ENCODE results near the gene TPPP2. TPM values are rescaled to one million over a fixed set of nuclear protein-coding genes. Genes with fewer than 3 reads are reported as not detected.

TPPP2 gene
- total RNA-seq, 2 experiments from 2014 or later: not detected

DNA sequence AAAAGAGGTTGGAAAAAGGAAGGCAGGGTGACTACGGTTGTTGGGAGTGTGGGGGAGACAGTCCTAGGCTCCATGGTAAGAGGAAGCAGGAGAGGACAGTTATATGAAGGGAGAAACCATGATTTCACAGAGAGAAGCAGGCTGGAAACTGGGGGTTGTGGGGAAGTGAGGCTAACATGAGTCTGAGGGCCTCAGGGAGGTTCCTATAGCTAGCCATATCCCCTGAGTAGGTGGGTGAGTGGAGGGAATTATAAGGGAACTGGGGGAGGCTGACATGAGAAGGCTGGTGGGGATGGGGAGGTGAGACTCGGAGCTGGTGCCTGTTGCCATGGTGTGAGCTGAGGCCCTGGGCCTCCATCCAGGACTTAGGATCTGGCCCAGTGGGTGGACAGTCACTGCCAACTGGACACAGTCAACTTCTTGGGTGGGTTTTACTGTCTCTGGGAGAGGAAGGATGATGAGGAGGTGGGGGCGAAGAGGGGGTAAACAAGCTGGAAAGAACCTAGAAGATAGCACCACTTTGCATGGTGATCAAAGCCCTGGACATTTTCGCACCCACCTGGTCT lies 3.2 kb downstream of the TPPP2 start:
- POLR2A ChIA-PET: interaction anchor here (0.6 kb wide), 1 partner anchor 38 kb away, joined by 3 read pairs; no protein-coding TSS in a partner anchor
- DNase-seq (ENCODE audit: low spot score): no peak
- Histone ChIP-seq H3K4me1 (ENCODE audit: insufficient read depth, low read length, poor library complexity, severe bottlenecking) (no peaks in the 10 kb centered on the region), H3K27ac (ENCODE audit: low read depth, low read length, poor library complexity, severe bottlenecking) (no peak overlapping the region), H3K9me3 (ENCODE audit: low read length) (no peaks in the 10 kb centered on the region), H3K36me3 (ENCODE audit: insufficient read depth, low read length) (no peaks in the 10 kb centered on the region), H3K4me3 (ENCODE audit: low read depth, low read length, poor library complexity, severe bottlenecking) (no peak overlapping the region), H2AFZ (ENCODE audit: low read length) (no peak overlapping the region), H3K79me2 (ENCODE audit: insufficient read depth, low read depth, low read length) (no peaks in the 10 kb centered on the region), H3K4me2 (ENCODE audit: low read length) (no peak overlapping the region), H4K20me1 (ENCODE audit: insufficient read depth, low read length) (no peaks in the 10 kb centered on the region), H3K9me2 (ENCODE audit: insufficient read depth, low read length) (no peaks in the 10 kb centered on the region)
- TF ChIP-seq EZH2phosphoT487 (IDR thresholded peaks at IDR 0.05; ENCODE audit: borderline replicate concordance, low read depth, low read length): no peak
- TF ChIP-seq, protein P1, sequence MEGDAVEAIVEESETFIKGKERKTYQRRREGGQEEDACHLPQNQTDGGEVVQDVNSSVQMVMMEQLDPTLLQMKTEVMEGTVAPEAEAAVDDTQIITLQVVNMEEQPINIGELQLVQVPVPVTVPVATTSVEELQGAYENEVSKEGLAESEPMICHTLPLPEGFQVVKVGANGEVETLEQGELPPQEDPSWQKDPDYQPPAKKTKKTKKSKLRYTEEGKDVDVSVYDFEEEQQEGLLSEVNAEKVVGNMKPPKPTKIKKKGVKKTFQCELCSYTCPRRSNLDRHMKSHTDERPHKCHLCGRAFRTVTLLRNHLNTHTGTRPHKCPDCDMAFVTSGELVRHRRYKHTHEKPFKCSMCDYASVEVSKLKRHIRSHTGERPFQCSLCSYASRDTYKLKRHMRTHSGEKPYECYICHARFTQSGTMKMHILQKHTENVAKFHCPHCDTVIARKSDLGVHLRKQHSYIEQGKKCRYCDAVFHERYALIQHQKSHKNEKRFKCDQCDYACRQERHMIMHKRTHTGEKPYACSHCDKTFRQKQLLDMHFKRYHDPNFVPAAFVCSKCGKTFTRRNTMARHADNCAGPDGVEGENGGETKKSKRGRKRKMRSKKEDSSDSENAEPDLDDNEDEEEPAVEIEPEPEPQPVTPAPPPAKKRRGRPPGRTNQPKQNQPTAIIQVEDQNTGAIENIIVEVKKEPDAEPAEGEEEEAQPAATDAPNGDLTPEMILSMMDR (conservative IDR thresholded peaks at IDR 0.05; ENCODE audit: low read length): no peak
- intact Hi-C loops (cut with micrococcal nuclease; ENCODE audit: unreplicated experiment): no loop called here
- CTCF ChIA-PET (ENCODE audit: unreplicated experiment): interaction anchor here (2.2 kb wide), 1 partner anchor 18 kb away, joined by 10 read pairs; no protein-coding TSS in a partner anchor
- no TSS peak for BruUV-seq (replicated peaks)

DNA sequence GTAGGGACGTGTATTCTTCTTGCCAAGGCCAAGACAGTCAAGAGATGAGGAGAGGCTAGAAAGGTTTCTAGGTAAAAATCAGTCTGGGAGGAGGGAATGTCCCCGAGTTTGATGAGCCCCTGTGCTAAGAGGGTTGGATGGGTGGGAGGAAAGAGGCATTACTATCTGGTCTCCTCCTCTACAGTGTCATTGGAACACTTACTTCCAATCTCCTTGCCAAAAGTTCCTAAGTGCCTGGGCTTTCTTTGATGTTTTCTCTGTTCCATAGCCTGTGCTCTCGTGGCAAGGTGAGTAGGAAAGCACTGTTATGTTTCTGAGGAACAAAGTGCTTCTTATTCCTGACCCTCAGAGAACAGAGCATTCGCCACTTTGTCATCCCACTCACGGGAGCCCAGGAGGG lies 4.7 kb downstream of the TPPP2 start, which contains the start of gene RNASE13:
TSS of gene RNASE13 (minus strand) at position 101 of the 400 bp plus-strand sequence. CDS start 519 bp downstream, outside the sequence.
- H3K27ac ChIP-seq (ENCODE audit: low read depth, low read length, poor library complexity, severe bottlenecking): no peak within 1 kb of the TSS
- H4K20me1 ChIP-seq (ENCODE audit: insufficient read depth, low read length): no peaks in the 10 kb centered on the region
- POLR2A ChIA-PET: no interaction called here
- H3K79me2 ChIP-seq (ENCODE audit: insufficient read depth, low read depth, low read length): no peaks in the 10 kb centered on the region
- CTCF ChIA-PET (ENCODE audit: unreplicated experiment): no interaction called here
- no peak within 1 kb of the TSS for H2AFZ ChIP-seq (ENCODE audit: low read length)
- BruUV-seq (replicated peaks): no TSS peak
- intact Hi-C loops (cut with micrococcal nuclease; ENCODE audit: unreplicated experiment): no loop called here
- H3K9me3 ChIP-seq (ENCODE audit: low read length): no peaks in the 10 kb centered on the region
- DNase-seq (ENCODE audit: low spot score): no peak
- H3K4me3 ChIP-seq (ENCODE audit: low read depth, low read length, poor library complexity, severe bottlenecking): no peak within 1 kb of the TSS
- H3K9me2 ChIP-seq (ENCODE audit: insufficient read depth, low read length): no peaks in the 10 kb centered on the region
- H3K4me2 ChIP-seq (ENCODE audit: low read length): no peak within 1 kb of the TSS
- no peak for TF ChIP-seq EZH2phosphoT487 (IDR thresholded peaks at IDR 0.05; ENCODE audit: borderline replicate concordance, low read depth, low read length)
- TF ChIP-seq, protein P1 (conservative IDR thresholded peaks at IDR 0.05; ENCODE audit: low read length): no peak
- H3K4me1 ChIP-seq (ENCODE audit: insufficient read depth, low read length, poor library complexity, severe bottlenecking): no peaks in the 10 kb centered on the region
- H3K36me3 ChIP-seq (ENCODE audit: insufficient read depth, low read length): no peaks in the 10 kb centered on the region

DNA sequence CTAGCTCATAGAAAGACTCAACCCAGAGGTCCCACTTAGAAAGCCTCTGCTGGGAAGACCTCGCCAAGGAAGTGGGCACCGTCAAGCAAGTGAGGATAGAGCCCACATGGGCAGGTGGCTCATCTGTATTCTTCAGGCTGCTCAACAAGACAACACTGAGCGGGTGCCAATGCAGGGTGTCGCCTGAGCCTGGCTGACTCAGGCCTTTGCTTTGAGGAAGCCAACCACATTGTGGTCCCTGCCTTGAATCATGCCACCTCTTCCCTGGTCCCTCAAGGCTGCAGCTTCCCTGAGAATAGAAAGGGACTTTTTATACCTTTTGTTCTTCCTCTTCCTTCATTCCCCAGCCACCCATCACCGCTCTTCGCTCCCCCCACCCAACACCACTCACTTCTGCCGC lies 6.7 kb downstream of the TPPP2 start:
- no peak overlapping the region for H3K4me2 ChIP-seq (ENCODE audit: low read length)
- no TSS peak for BruUV-seq (replicated peaks)
- no peaks in the 10 kb centered on the region for H3K36me3 ChIP-seq (ENCODE audit: insufficient read depth, low read length)
- no peaks in the 10 kb centered on the region for H4K20me1 ChIP-seq (ENCODE audit: insufficient read depth, low read length)
- H3K79me2 ChIP-seq (ENCODE audit: insufficient read depth, low read depth, low read length): no peaks in the 10 kb centered on the region
- no peak overlapping the region for H3K4me3 ChIP-seq (ENCODE audit: low read depth, low read length, poor library complexity, severe bottlenecking)
- H2AFZ ChIP-seq (ENCODE audit: low read length): no peak overlapping the region
- no peak for DNase-seq (ENCODE audit: low spot score)
- no peaks in the 10 kb centered on the region for H3K9me3 ChIP-seq (ENCODE audit: low read length)
- TF ChIP-seq EZH2phosphoT487 (IDR thresholded peaks at IDR 0.05; ENCODE audit: borderline replicate concordance, low read depth, low read length): no peak
- TF ChIP-seq, protein P1 (conservative IDR thresholded peaks at IDR 0.05; ENCODE audit: low read length): no peak
- H3K4me1 ChIP-seq (ENCODE audit: insufficient read depth, low read length, poor library complexity, severe bottlenecking): no peaks in the 10 kb centered on the region
- POLR2A ChIA-PET: no interaction called here
- H3K9me2 ChIP-seq (ENCODE audit: insufficient read depth, low read length): no peaks in the 10 kb centered on the region
- CTCF ChIA-PET (ENCODE audit: unreplicated experiment): no interaction called here
- intact Hi-C loops (cut with micrococcal nuclease; ENCODE audit: unreplicated experiment): no loop called here
- H3K27ac ChIP-seq (ENCODE audit: low read depth, low read length, poor library complexity, severe bottlenecking): no peak overlapping the region
